ENCODE results near the gene STX3. TPM values are rescaled to one million over a fixed set of nuclear protein-coding genes. Genes with fewer than 3 reads are reported as not detected.

STX3 gene
- total and polyA plus RNA-seq, 2 of the 13 experiments (the other 11 are each of a cell fraction or from before 2014, with no cell fraction given), result 16.5 to 24.0 TPM

DNA sequence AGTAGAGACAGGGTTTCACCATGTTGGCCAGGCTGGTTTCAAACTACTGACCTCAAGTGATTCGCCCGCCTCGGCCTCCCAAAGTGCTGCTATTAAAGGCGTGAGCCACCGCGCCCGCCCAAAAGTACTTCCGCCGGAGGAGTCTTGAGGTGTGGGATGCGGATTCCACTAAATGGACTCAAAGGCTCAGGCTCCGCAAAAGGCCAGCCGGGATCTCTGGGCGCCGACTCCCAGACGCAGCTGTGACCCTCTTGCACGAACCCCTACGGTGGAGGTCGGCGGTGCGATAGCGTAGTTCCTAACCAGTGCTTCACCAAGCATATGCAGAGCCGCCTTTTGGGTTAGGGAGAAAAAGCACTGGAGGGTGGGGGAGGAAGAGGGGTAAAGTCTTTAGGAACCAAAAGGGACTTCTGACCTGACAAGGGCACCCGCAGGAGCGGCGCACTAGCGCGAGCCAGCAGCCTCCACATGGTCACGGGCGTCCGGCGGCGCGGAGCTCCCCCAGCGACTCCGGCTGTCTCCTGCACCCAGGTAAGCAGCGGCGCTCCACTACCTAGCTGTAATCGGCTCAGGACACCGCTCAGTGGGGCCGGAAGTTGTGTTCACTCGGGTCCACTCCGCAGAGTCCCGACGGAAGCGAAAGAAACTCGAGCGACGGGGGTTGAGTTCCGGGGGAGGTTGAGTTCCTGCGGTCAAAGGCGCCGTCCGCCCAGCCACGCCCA is 55.2 kb downstream of the STX3 start, which contains the start of gene MRPL16 (continued):
- TF ChIP-seq SKI (IDR thresholded peaks at IDR 0.05; ENCODE audit: partially characterized antibody) (peak; percentile 29), CBX1 (IDR thresholded peaks at IDR 0.05; ENCODE audit: low read depth) (peak; percentile 99), NFIC (IDR thresholded peaks at IDR 0.05; ENCODE audit: low read length) (peak; percentile 64; the same call in 1 of the 2 replicates), KDM5B (CRISPR knock-in tag; IDR thresholded peaks at IDR 0.05; ENCODE audit: borderline replicate concordance) (peak; percentile 94), SP2 (CRISPR knock-in tag; IDR thresholded peaks at IDR 0.05) (peak; percentile 55; the same call in 1 of the 2 replicates), CBFB (CRISPR knock-in tag; IDR thresholded peaks at IDR 0.05) (peak; percentile 90), ZNF83 (CRISPR knock-in tag; IDR thresholded peaks at IDR 0.05; ENCODE audit: borderline replicate concordance) (no peak), ZNF530 (CRISPR knock-in tag; IDR thresholded peaks at IDR 0.05; ENCODE audit: low read depth) (no peak), KLF6 (CRISPR knock-in tag; IDR thresholded peaks at IDR 0.05) (peak; percentile 76; the same call in 1 of the 2 replicates), NR3C1 (CRISPR knock-in tag; IDR thresholded peaks at IDR 0.05) (no peak)
- TF ChIP-seq, protein P1, sequence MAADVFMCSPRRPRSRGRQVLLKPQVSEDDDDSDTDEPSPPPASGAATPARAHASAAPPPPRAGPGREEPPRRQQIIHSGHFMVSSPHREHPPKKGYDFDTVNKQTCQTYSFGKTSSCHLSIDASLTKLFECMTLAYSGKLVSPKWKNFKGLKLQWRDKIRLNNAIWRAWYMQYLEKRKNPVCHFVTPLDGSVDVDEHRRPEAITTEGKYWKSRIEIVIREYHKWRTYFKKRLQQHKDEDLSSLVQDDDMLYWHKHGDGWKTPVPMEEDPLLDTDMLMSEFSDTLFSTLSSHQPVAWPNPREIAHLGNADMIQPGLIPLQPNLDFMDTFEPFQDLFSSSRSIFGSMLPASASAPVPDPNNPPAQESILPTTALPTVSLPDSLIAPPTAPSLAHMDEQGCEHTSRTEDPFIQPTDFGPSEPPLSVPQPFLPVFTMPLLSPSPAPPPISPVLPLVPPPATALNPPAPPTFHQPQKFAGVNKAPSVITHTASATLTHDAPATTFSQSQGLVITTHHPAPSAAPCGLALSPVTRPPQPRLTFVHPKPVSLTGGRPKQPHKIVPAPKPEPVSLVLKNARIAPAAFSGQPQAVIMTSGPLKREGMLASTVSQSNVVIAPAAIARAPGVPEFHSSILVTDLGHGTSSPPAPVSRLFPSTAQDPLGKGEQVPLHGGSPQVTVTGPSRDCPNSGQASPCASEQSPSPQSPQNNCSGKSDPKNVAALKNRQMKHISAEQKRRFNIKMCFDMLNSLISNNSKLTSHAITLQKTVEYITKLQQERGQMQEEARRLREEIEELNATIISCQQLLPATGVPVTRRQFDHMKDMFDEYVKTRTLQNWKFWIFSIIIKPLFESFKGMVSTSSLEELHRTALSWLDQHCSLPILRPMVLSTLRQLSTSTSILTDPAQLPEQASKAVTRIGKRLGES (CRISPR knock-in tag; IDR thresholded peaks at IDR 0.05; ENCODE audit: borderline replicate concordance), result no peak
- TF ChIP-seq, protein P2, sequence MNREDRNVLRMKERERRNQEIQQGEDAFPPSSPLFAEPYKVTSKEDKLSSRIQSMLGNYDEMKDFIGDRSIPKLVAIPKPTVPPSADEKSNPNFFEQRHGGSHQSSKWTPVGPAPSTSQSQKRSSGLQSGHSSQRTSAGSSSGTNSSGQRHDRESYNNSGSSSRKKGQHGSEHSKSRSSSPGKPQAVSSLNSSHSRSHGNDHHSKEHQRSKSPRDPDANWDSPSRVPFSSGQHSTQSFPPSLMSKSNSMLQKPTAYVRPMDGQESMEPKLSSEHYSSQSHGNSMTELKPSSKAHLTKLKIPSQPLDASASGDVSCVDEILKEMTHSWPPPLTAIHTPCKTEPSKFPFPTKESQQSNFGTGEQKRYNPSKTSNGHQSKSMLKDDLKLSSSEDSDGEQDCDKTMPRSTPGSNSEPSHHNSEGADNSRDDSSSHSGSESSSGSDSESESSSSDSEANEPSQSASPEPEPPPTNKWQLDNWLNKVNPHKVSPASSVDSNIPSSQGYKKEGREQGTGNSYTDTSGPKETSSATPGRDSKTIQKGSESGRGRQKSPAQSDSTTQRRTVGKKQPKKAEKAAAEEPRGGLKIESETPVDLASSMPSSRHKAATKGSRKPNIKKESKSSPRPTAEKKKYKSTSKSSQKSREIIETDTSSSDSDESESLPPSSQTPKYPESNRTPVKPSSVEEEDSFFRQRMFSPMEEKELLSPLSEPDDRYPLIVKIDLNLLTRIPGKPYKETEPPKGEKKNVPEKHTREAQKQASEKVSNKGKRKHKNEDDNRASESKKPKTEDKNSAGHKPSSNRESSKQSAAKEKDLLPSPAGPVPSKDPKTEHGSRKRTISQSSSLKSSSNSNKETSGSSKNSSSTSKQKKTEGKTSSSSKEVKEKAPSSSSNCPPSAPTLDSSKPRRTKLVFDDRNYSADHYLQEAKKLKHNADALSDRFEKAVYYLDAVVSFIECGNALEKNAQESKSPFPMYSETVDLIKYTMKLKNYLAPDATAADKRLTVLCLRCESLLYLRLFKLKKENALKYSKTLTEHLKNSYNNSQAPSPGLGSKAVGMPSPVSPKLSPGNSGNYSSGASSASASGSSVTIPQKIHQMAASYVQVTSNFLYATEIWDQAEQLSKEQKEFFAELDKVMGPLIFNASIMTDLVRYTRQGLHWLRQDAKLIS (CRISPR knock-in tag; IDR thresholded peaks at IDR 0.05), result no peak
- TF ChIP-seq, protein P3, sequence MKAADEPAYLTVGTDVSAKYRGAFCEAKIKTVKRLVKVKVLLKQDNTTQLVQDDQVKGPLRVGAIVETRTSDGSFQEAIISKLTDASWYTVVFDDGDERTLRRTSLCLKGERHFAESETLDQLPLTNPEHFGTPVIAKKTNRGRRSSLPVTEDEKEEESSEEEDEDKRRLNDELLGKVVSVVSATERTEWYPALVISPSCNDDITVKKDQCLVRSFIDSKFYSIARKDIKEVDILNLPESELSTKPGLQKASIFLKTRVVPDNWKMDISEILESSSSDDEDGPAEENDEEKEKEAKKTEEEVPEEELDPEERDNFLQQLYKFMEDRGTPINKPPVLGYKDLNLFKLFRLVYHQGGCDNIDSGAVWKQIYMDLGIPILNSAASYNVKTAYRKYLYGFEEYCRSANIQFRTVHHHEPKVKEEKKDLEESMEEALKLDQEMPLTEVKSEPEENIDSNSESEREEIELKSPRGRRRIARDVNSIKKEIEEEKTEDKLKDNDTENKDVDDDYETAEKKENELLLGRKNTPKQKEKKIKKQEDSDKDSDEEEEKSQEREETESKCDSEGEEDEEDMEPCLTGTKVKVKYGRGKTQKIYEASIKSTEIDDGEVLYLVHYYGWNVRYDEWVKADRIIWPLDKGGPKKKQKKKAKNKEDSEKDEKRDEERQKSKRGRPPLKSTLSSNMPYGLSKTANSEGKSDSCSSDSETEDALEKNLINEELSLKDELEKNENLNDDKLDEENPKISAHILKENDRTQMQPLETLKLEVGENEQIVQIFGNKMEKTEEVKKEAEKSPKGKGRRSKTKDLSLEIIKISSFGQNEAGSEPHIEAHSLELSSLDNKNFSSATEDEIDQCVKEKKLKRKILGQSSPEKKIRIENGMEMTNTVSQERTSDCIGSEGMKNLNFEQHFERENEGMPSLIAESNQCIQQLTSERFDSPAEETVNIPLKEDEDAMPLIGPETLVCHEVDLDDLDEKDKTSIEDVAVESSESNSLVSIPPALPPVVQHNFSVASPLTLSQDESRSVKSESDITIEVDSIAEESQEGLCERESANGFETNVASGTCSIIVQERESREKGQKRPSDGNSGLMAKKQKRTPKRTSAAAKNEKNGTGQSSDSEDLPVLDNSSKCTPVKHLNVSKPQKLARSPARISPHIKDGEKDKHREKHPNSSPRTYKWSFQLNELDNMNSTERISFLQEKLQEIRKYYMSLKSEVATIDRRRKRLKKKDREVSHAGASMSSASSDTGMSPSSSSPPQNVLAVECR (CRISPR knock-in tag; IDR thresholded peaks at IDR 0.05; ENCODE audit: borderline replicate concordance), result peak; percentile 84; the same call in 1 of the 2 replicates
- TF ChIP-seq, protein P4, sequence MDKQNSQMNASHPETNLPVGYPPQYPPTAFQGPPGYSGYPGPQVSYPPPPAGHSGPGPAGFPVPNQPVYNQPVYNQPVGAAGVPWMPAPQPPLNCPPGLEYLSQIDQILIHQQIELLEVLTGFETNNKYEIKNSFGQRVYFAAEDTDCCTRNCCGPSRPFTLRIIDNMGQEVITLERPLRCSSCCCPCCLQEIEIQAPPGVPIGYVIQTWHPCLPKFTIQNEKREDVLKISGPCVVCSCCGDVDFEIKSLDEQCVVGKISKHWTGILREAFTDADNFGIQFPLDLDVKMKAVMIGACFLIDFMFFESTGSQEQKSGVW (CRISPR knock-in tag; IDR thresholded peaks at IDR 0.05; ENCODE audit: borderline replicate concordance), result peak; percentile 90; the same call in 1 of the 2 replicates
